Caco-2 (cell line): ENCODE results near the gene SV2C. TPM values are rescaled to one million over a fixed set of nuclear protein-coding genes. Genes with fewer than 3 reads are reported as not detected.

ENCODE experiments used
- BruUV-seq: library from RNA; stranded (reverse); fragments of 400-500 nt; replicated peaks from 2 replicates; lab custom pipeline; 2021; lab: Mats Ljungman, UMichigan
- CTCF ChIA-PET: fragments of 300-600 bp; sonication (Branson Sonifier 250); formaldehyde crosslinking; loops from one replicate; lab custom pipeline; 2022; ENCODE audit warnings: antibody characterized with exemption; lab: Charles Lee
- POLR2A ChIA-PET: fragments of 300-600 bp; sonication (Branson Sonifier 250); formaldehyde crosslinking; loops from one replicate; lab custom pipeline; 2022; ENCODE audit warnings: antibody characterized with exemption; lab: Charles Lee
- DNase-seq, 2 experiments: peaks; one replicate each; pipeline versions ENCODE4 v3.0.0 to v3.0.0-alpha.2; 2020 to 2022
- H3K27me3 ChIP-seq: replicated peaks from 2 replicates; pipeline ENCODE4 v1.6.0; 2011; ENCODE audit warnings: low read length; ENCODE audit not compliant: control insufficient read depth, insufficient read depth
- H3K36me3 ChIP-seq: 2 replicates; pipeline ENCODE4 v1.5.1; 2011; ENCODE audit warnings: low read length; ENCODE audit not compliant: control insufficient read depth, insufficient read depth
- H3K4me1 ChIP-seq: fragments of 250-450 bp; sonication (Bioruptor Pico); 2 replicates; pipeline ENCODE4 v1.5.1; 2020; ENCODE audit warnings: mild to moderate bottlenecking
- H3K4me3 ChIP-seq: 2 replicates; pipeline ENCODE4 v1.5.1; 2011; ENCODE audit warnings: low read depth, mild to moderate bottlenecking, control low read depth, low read length
- H3K9me3 ChIP-seq: fragments of 250-450 bp; sonication (Bioruptor Pico); 2 replicates; pipeline ENCODE4 v1.5.1; 2020; ENCODE audit warnings: mild to moderate bottlenecking, moderate library complexity
- H3K27ac Mint-ChIP-seq: one replicate; pipeline ENCODE4 v1.8.0; 2022; ENCODE audit warnings: mixed read lengths; ENCODE audit not compliant: unreplicated experiment
- H3K27me3 Mint-ChIP-seq: one replicate; pipeline ENCODE4 v1.8.0; 2022; ENCODE audit warnings: mixed read lengths; ENCODE audit not compliant: insufficient read depth, unreplicated experiment
- H3K36me3 Mint-ChIP-seq: one replicate; pipeline ENCODE4 v1.8.0; 2022; ENCODE audit warnings: mild to moderate bottlenecking, mixed read lengths; ENCODE audit not compliant: insufficient read depth, unreplicated experiment
- H3K4me1 Mint-ChIP-seq: one replicate; pipeline ENCODE4 v1.8.0; 2022; ENCODE audit warnings: low read depth, mixed read lengths; ENCODE audit not compliant: unreplicated experiment
- H3K4me3 Mint-ChIP-seq: one replicate; pipeline ENCODE4 v1.8.0; 2022; ENCODE audit warnings: mild to moderate bottlenecking, moderate library complexity, mixed read lengths; ENCODE audit not compliant: unreplicated experiment
- H3K9me3 Mint-ChIP-seq: one replicate; pipeline ENCODE4 v1.8.0; 2022; ENCODE audit warnings: mixed read lengths; ENCODE audit not compliant: unreplicated experiment
- intact Hi-C: fragments of 100-400 bp; cut with micrococcal nuclease; formaldehyde crosslinking; loops from one replicate; pipeline ENCODE4 v1.10.0; 2022; ENCODE audit not compliant: unreplicated experiment
- total RNA-seq: library from RNA; stranded (reverse); gene quantifications from 2 replicates; pipeline ENCODE4 v1.2.3, GENCODE V29; 2022
- TF ChIP-seq, protein P1 (sequence below), 2 experiments: fragments of 200-600 bp in 1 of 2; IDR thresholded peaks; 1 replicate in 1 of 2; 2 replicates in 1 of 2; pipeline versions ENCODE4 v1.5.1 to v1.8.0; 2011 to 2022; ENCODE audit warnings: antibody characterized with exemption in 1 of 2, control low read depth in 1 of 2, inconsistent platforms in 1 of 2, low read depth in 1 of 2, low read length in 1 of 2, mild to moderate bottlenecking in 1 of 2, moderate library complexity in 1 of 2; ENCODE audit not compliant: insufficient read depth in 1 of 2, severe bottlenecking in 1 of 2, unreplicated experiment in 1 of 2

The SV2C gene
- total RNA-seq, 1 experiment from 2014 or later = not detected

DNA sequence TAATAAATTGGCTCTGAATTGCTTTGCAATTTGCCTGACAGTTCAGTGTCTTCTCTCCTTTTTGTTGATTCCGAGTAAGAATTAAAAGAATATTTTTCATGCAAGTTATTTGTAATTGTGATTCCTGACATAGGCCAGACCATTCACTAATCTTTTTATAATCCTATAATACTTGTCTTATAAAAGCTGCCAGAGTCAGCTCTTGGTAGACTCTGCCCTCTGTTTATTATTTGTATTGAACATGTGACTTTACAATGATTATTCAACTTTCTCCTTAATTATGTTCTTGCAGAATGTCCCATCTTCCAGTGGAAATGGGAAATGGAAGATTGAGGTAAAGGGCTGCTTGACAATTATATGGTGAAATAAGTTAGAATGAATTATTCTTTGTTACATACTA is 121.0 kb downstream of the SV2C start:
- POLR2A ChIA-PET = no interaction called here
- H3K27ac Mint-ChIP-seq = no peak overlapping the region
- CTCF ChIA-PET = no interaction called here
- H3K4me1 Mint-ChIP-seq = no peaks in the 10 kb centered on the region
- H3K36me3 Mint-ChIP-seq = no peaks in the 10 kb centered on the region
- intact Hi-C loops = no loop called here
- H3K4me1 ChIP-seq = no peaks in the 10 kb centered on the region
- H3K27me3 ChIP-seq = no peaks in the 10 kb centered on the region
- no peak overlapping the region for H3K4me3 Mint-ChIP-seq
- BruUV-seq = no TSS peak
- H3K36me3 ChIP-seq = no peaks in the 10 kb centered on the region
- no peaks in the 10 kb centered on the region for H3K9me3 Mint-ChIP-seq
- no peaks in the 10 kb centered on the region for H3K9me3 ChIP-seq
- H3K4me3 ChIP-seq = no peak overlapping the region
- no peak for DNase-seq
- H3K27me3 Mint-ChIP-seq = peaks cover 7% of the 10 kb centered on the region
- TF ChIP-seq, protein P1, sequence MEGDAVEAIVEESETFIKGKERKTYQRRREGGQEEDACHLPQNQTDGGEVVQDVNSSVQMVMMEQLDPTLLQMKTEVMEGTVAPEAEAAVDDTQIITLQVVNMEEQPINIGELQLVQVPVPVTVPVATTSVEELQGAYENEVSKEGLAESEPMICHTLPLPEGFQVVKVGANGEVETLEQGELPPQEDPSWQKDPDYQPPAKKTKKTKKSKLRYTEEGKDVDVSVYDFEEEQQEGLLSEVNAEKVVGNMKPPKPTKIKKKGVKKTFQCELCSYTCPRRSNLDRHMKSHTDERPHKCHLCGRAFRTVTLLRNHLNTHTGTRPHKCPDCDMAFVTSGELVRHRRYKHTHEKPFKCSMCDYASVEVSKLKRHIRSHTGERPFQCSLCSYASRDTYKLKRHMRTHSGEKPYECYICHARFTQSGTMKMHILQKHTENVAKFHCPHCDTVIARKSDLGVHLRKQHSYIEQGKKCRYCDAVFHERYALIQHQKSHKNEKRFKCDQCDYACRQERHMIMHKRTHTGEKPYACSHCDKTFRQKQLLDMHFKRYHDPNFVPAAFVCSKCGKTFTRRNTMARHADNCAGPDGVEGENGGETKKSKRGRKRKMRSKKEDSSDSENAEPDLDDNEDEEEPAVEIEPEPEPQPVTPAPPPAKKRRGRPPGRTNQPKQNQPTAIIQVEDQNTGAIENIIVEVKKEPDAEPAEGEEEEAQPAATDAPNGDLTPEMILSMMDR (IDR thresholded peaks at IDR 0.05; ENCODE audit: insufficient read depth in 1 of 2, low read depth in 1 of 2, low read length in 1 of 2, severe bottlenecking in 1 of 2, unreplicated experiment in 1 of 2) = no peak

DNA sequence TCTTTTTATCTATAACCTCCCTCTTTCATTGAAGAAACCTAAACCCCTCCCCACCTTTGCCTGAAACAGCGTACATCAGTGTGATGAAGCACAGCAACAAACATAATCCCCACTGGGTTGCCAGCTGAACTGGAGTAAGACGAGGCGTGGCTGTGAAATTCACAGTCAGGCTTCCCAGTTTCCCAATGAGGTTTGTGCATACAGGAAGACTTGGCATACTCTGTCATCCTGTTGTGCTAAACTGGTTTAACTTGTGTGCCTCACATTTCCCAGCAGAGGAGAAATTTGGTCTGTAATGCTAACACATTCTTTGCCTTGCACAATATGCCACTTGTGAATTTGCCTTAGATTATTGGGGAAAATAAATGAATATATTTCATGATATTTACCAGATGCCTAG is 121.5 kb downstream of the SV2C start:
- no TSS peak for BruUV-seq
- H3K27ac Mint-ChIP-seq = no peak overlapping the region
- POLR2A ChIA-PET = no interaction called here

DNA sequence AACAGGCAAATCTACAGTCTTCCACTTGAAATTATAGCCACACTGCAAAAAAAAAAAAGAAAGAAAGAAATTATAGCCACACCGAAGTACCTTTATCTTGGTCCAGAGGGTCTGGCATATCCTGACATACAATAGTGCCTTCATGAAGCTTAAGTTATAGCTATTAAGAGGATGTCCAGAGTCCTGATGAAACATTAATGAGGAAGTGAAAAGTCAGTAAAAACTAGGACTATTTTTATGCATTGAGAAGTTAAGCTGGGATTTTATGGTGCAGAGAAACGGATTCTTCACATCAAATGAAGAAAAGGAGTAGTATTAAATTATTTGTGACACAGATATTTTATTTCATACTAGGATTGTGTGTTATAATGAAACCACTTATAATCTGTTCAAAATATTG is 123.9 kb downstream of the SV2C start:
- no peaks in the 10 kb centered on the region for H3K4me1 ChIP-seq
- no peaks in the 10 kb centered on the region for H3K27me3 ChIP-seq
- no TSS peak for BruUV-seq
- Mint-ChIP-seq H3K27ac (no peak overlapping the region), H3K9me3 (no peaks in the 10 kb centered on the region), H3K36me3 (no peaks in the 10 kb centered on the region), H3K4me1 (no peaks in the 10 kb centered on the region), H3K4me3 (no peak overlapping the region), H3K27me3 (peaks cover 3% of the 10 kb centered on the region)
- DNase-seq = no peak
- TF ChIP-seq, protein P1 (IDR thresholded peaks at IDR 0.05; ENCODE audit: insufficient read depth in 1 of 2, low read depth in 1 of 2, low read length in 1 of 2, severe bottlenecking in 1 of 2, unreplicated experiment in 1 of 2) = no peak
- peaks cover 7% of the 10 kb centered on the region for H3K9me3 ChIP-seq
- ChIA-PET POLR2A (no interaction called here), CTCF (no interaction called here)
- intact Hi-C loops = no loop called here
- H3K36me3 ChIP-seq = no peaks in the 10 kb centered on the region
- H3K4me3 ChIP-seq = no peak overlapping the region

More for the DNA sequence above, 121.5 kb downstream of the SV2C start:
- intact Hi-C loops = no loop called here
- Mint-ChIP-seq H3K4me1 (no peaks in the 10 kb centered on the region), H3K9me3 (no peaks in the 10 kb centered on the region), H3K4me3 (no peak overlapping the region), H3K27me3 (peaks cover 7% of the 10 kb centered on the region), H3K36me3 (no peaks in the 10 kb centered on the region)
- CTCF ChIA-PET = interaction anchor here (0.7 kb wide), 1 partner anchor 23 kb away, joined by 3 read pairs; no protein-coding TSS in a partner anchor
- DNase-seq = peak in 1 of 2 experiments; percentile 23
- no peaks in the 10 kb centered on the region for H3K4me1 ChIP-seq
- TF ChIP-seq, protein P1 (IDR thresholded peaks at IDR 0.05; ENCODE audit: insufficient read depth in 1 of 2, low read depth in 1 of 2, low read length in 1 of 2, severe bottlenecking in 1 of 2, unreplicated experiment in 1 of 2) = no peak
- peaks cover 4% of the 10 kb centered on the region for H3K9me3 ChIP-seq
- no peak overlapping the region for H3K4me3 ChIP-seq
- no peaks in the 10 kb centered on the region for H3K27me3 ChIP-seq
- H3K36me3 ChIP-seq = no peaks in the 10 kb centered on the region
